NOMO-1 treated with dmso at 0.1 percent for 144 hours (cell line): ENCODE results near the gene RNF175.
A peak's percentile ranks its signal among the peaks of the same experiment; 100 is the strongest.
"Not testable (repeated sequence)": the region's sequence is repeated elsewhere in the genome, so short reads cannot be mapped to it uniquely, and the experiment has no call there.

Experiments used
- DNase-seq: peaks from one replicate; lab custom pipeline; 2025; ENCODE audit not compliant: unreplicated experiment; lab: John Stamatoyannopoulos, UW

RNF175 gene

GRCh38 chr4:153684971-153685371 is 74.9 kb downstream of the RNF175 start:
- DNase-seq, result no peak

- peak; percentile 76 for DNase-seq
Observed at GRCh38 chr4:153684182-153684970, 75.4 kb downstream of the RNF175 start, which contains the start of gene TLR2. Gene TLR2, plus strand, starts transcription at chr4:153684280. Its CDS starts 18,628 bp downstream, at chr4:153702908.

GRCh38 chr4:153683763-153684181 is 76.1 kb downstream of the RNF175 start:
- no peak for DNase-seq

- no peak for DNase-seq
Observed at GRCh38 chr4:153679486-153679885, 80.3 kb downstream of the RNF175 start.

GRCh38 chr4:153676984-153677383 is 82.8 kb downstream of the RNF175 start:
- no peak for DNase-seq

- no peak for DNase-seq
Observed at GRCh38 chr4:153676486-153676885, 83.3 kb downstream of the RNF175 start.

DNA sequence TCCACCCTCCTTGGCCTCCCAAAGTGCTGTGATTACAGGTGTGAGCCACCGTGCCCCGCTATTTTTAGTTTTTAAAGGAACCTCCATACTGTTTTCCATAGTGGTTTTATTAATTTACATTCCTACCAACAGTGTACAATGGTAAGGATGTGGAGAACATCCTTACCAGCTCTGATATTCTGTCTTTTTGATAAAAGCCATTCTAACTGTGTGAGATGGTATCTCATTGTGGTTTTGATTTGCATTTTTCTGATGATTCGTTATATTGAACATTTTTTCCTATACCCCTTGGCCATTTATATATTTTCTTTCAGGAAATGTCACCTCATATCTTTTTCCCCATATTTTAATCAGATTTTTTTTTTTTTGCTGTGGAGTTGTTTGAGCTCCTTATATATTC is 90.0 kb downstream of the RNF175 start:
- DNase-seq, result no peak

DNA sequence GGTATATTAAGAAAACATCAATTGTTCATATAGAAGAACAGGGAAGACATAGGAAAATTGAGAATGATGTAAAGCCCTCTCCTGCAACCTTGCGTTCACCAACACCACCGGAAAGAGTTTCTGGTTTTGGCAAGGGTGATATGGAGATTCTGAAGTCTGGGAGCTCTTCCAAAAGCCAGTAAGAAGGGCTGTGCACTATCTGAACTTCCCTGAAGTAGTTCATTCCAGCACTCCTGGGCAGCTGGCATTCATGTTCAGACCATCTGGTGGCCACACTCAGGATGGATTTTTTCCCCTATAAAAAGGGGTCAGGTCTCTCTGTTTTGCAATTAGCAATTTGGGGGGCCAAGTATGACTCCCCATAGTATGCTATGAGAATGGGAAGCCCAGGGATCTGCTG is 91.2 kb downstream of the RNF175 start:
- no peak for DNase-seq

DNA sequence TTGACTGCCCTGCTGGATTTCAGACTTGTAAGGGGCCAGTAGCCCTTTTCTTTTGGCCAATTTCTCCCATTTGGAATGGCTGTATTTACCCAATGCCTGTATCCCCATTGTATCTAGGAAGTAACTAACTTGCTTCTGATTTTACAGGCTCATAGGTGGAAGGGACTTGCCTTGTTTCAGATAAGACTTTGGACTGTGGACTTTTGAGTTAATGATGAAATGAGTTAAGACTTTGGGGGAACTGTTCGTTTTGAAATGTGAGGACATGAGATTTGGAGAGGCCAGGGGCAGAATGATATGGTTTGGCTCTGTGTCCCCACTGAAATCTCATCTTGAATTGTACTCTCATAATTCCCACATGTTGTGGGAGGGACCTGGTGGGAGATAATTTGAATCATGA is 93.3 kb downstream of the RNF175 start:
- not testable (repeated sequence) for DNase-seq

DNA sequence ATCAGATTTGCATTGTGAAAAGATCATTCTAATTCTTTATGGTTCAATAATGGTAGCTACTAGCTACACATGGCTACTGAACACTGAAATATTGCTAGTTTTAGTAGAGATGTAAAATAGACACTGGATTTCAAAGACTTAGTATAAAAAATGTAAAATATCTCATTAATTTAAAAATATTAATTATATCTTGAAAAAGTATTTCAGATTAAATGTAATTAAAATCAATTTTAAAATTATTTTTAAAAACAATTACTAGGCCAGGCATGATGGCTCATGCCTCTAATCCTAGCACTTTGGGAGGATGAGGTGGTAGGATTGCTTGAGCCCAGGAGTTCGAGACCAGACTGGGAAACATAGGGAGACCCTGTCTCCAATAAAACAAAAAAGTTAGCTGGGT is 96.2 kb downstream of the RNF175 start:
- no peak for DNase-seq

GRCh38 chr4:153661908-153662307 is 97.9 kb downstream of the RNF175 start:
- no peak for DNase-seq

GRCh38 chr4:153661215-153661822 is 98.5 kb downstream of the RNF175 start:
- peak; percentile 77 for DNase-seq
